Liver (tissue), 3 donors: ENCODE measurements around the gene ADGRV1.

ENCODE experiments used
- CTCF ChIP-seq: fragments of 150-350 bp; IDR thresholded peaks from 2 replicates; pipeline ENCODE4 v1.5.1; 2017; ENCODE audit warnings: improper control_type of control experiment, low read depth, low read length; ENCODE audit not compliant: missing input control
- MAX ChIP-seq: IDR thresholded peaks from 2 replicates; pipeline ENCODE4 v1.6.1; 2016; ENCODE audit warnings: antibody characterized with exemption
- RAD21 ChIP-seq, 2 donors: IDR thresholded peaks; 2 replicates each; pipeline ENCODE4 v1.6.1; 2016; ENCODE audit warnings: antibody characterized with exemption in 2 of 2, mild to moderate bottlenecking in 2 of 2
- REST ChIP-seq: IDR thresholded peaks from 2 replicates; pipeline ENCODE4 v1.6.1; 2016; ENCODE audit warnings: antibody characterized with exemption, mild to moderate bottlenecking
- ZBTB33 ChIP-seq: IDR thresholded peaks from 2 replicates; pipeline ENCODE4 v1.6.1; 2016; ENCODE audit warnings: antibody characterized with exemption
- donor health status: healthy.
- donor health status: healthy.

- TF ChIP-seq CTCF (no peak), MAX (no peak), RAD21 (IDR thresholded peaks at IDR 0.05) (no peak), REST (no peak), ZBTB33 (no peak)
Observed at GRCh38 chr5:90777959-90778358, 219.4 kb downstream of the ADGRV1 start.
